Parathyroid adenoma (tissue), 2 donors: ENCODE results near the gene WDR76.

Experiments used
- H2AFZ ChIP-seq: fragments of 300-600 bp; sonication (generic); one replicate; pipeline ENCODE4 v1.7.0; 2017; ENCODE audit warnings: antibody characterized with exemption, mild to moderate bottlenecking
- H3K27ac ChIP-seq: fragments of 300-600 bp; sonication (generic); one replicate; pipeline ENCODE4 v1.7.0; 2017
- H3K27me3 ChIP-seq: fragments of 300-600 bp; sonication (generic); one replicate; pipeline ENCODE4 v1.7.0; 2017; ENCODE audit warnings: low read length; ENCODE audit not compliant: control insufficient read depth, insufficient read depth
- H3K36me3 ChIP-seq: fragments of 300-600 bp; sonication (generic); one replicate; pipeline ENCODE4 v1.7.0; 2017; ENCODE audit warnings: low read length; ENCODE audit not compliant: control insufficient read depth, insufficient read depth
- H3K4me1 ChIP-seq: fragments of 300-600 bp; sonication (generic); one replicate; pipeline ENCODE4 v1.7.0; 2017; ENCODE audit warnings: control low read depth
- H3K4me2 ChIP-seq: fragments of 300-600 bp; sonication (generic); one replicate; pipeline ENCODE4 v1.7.0; 2017; ENCODE audit warnings: low read length
- H3K4me3 ChIP-seq: fragments of 300-600 bp; sonication (generic); one replicate; pipeline ENCODE4 v1.7.0; 2017; ENCODE audit warnings: low read depth, low read length
- H3K79me2 ChIP-seq: fragments of 300-600 bp; sonication (generic); one replicate; pipeline ENCODE4 v1.7.0; 2017; ENCODE audit warnings: control low read depth
- H3K9ac ChIP-seq: fragments of 300-600 bp; sonication (generic); one replicate; pipeline ENCODE4 v1.7.0; 2017; ENCODE audit warnings: mild to moderate bottlenecking
- H3K9me3 ChIP-seq: fragments of 300-600 bp; sonication (generic); one replicate; pipeline ENCODE4 v1.7.0; 2017; ENCODE audit warnings: low read length; ENCODE audit not compliant: control insufficient read depth
- TF ChIP-seq, protein P1 (sequence below): fragments of 300-600 bp; sonication (generic); IDR thresholded peaks from one replicate; pipeline ENCODE4 v1.7.0; 2017; ENCODE audit warnings: antibody characterized with exemption, mild to moderate bottlenecking
- donor health status: primary hyperparathyroidism.

WDR76 gene

DNA sequence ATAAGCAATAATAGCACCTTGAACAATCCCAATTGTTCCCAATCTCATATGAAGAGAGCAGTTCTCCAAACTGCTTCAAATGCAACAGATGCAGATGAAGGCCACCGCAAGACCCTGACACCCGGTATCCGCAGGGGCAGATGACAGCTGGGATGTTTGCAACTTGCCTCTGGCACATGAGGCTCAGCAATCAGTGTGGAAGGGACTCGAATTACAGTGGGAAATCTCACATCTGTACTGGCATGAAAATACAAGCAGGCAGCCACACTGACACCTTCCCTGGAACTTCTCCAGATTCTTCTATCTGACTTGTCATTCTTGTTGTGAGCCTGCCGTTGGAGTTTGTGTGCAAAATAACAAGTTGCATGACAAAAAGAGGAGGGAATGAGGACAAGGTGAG, 68.8 kb downstream of the WDR76 start:
- Histone ChIP-seq H3K27me3 (no peaks in the 10 kb centered on the region), H3K79me2 (no peaks in the 10 kb centered on the region), H3K4me2 (no peak overlapping the region), H2AFZ (no peak overlapping the region), H3K4me3 (no peak overlapping the region), H3K27ac (no peak overlapping the region), H3K4me1 (no peaks in the 10 kb centered on the region), H3K9ac (no peak overlapping the region), H3K36me3 (no peaks in the 10 kb centered on the region), H3K9me3 (no peaks in the 10 kb centered on the region)
- TF ChIP-seq, protein P1, sequence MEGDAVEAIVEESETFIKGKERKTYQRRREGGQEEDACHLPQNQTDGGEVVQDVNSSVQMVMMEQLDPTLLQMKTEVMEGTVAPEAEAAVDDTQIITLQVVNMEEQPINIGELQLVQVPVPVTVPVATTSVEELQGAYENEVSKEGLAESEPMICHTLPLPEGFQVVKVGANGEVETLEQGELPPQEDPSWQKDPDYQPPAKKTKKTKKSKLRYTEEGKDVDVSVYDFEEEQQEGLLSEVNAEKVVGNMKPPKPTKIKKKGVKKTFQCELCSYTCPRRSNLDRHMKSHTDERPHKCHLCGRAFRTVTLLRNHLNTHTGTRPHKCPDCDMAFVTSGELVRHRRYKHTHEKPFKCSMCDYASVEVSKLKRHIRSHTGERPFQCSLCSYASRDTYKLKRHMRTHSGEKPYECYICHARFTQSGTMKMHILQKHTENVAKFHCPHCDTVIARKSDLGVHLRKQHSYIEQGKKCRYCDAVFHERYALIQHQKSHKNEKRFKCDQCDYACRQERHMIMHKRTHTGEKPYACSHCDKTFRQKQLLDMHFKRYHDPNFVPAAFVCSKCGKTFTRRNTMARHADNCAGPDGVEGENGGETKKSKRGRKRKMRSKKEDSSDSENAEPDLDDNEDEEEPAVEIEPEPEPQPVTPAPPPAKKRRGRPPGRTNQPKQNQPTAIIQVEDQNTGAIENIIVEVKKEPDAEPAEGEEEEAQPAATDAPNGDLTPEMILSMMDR, result no peak

DNA sequence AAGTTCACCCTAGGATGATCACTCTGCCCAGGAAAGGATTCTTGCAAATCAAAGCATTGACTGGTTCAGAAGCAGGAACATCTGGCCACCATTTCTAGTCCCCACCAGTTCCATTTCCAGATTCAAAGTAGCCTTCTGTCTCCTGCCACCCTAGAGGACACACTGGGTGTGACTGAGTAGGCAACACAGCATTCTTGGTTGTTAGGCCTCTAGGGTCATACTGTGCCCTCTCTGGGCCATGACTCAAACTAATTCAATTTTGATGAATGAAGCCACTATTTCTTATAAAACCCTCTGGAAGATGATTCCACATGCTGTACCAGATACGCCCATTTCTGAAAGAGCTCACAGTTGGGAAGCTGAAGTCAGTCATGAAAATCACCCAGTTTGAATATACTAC, 69.7 kb downstream of the WDR76 start:
- H2AFZ ChIP-seq, result no peak overlapping the region
- no peak overlapping the region for H3K27ac ChIP-seq
- no peaks in the 10 kb centered on the region for H3K79me2 ChIP-seq
- TF ChIP-seq, protein P1, result no peak
- H3K9me3 ChIP-seq, result no peaks in the 10 kb centered on the region
- no peaks in the 10 kb centered on the region for H3K27me3 ChIP-seq
- H3K4me2 ChIP-seq, result no peak overlapping the region
- no peak overlapping the region for H3K9ac ChIP-seq
- no peaks in the 10 kb centered on the region for H3K4me1 ChIP-seq
- H3K36me3 ChIP-seq, result no peaks in the 10 kb centered on the region
- H3K4me3 ChIP-seq, result no peak overlapping the region

DNA sequence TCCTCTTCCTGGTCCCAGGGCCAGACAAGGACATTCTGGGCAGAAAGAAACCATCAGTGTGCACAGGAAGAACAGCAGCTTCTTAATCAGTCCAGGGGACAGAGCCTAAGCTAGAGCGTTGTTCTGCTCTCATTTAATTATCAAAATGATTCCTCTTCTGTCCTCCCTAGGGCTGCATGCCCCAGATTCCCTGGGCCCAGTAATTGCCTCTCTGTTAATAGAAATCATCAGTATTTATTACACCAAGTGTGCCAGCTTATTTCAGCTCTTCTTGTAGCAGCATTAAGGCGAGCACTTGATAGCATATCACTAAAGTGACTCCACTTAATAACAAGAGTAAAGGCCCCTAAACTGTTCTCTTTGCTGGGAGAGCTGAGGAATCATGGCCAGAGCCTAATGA, 72.1 kb downstream of the WDR76 start:
- Histone ChIP-seq H3K36me3 (no peaks in the 10 kb centered on the region), H3K9me3 (no peaks in the 10 kb centered on the region), H3K27ac (no peak overlapping the region), H3K4me1 (peaks cover 1% of the 10 kb centered on the region), H3K27me3 (no peaks in the 10 kb centered on the region), H3K4me2 (no peak overlapping the region), H2AFZ (no peak overlapping the region), H3K4me3 (no peak overlapping the region), H3K79me2 (no peaks in the 10 kb centered on the region), H3K9ac (no peak overlapping the region)
- TF ChIP-seq, protein P1, result no peak

DNA sequence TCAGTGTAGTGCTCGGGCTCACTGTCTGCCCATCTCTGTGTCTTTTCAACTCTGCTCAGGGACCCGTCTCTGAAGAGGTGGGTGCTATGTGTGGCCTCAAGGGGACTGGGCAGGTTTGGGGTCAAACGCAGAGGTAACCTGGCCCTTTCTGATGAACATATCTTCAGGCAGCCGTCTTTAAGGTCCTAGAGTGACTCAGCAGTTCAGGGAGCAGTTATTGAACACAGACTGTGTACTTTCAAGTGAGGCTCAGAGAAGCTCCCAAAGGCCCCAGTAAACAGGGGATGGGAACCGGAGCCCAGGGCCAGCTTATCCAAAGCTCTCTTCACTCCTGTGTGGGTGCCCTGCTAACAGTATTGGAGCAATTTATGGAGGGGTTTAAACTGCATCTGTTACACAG, 73.1 kb downstream of the WDR76 start:
- Histone ChIP-seq H3K9ac (no peak overlapping the region), H2AFZ (no peak overlapping the region), H3K27me3 (no peaks in the 10 kb centered on the region), H3K79me2 (no peaks in the 10 kb centered on the region), H3K9me3 (no peaks in the 10 kb centered on the region), H3K4me1 (peaks cover 2% of the 10 kb centered on the region), H3K27ac (no peak overlapping the region), H3K36me3 (no peaks in the 10 kb centered on the region), H3K4me2 (no peak overlapping the region), H3K4me3 (no peak overlapping the region)
- TF ChIP-seq, protein P1, result no peak

DNA sequence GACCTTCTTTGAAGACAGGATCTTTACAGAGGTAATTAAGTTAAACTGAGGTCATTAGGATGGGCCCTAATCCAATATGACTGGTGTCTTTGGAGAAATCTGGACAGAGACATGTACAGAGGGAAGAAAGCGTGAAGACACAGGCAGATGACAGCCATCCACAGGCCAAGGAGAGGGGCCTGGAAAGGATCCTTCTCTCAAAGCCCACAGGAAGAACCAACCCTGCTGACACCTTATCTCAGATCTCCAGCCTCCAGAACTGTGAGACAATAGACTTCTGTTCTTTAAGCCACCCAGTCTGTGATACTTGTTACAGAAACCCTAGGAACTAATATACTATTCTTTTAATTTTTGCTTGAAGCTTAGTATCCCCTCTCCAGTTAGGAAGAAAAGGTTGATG, 74.2 kb downstream of the WDR76 start:
- H3K27ac ChIP-seq, result no peak overlapping the region
- H3K9me3 ChIP-seq, result no peaks in the 10 kb centered on the region
- H3K27me3 ChIP-seq, result no peaks in the 10 kb centered on the region
- H2AFZ ChIP-seq, result no peak overlapping the region
- H3K9ac ChIP-seq, result no peak overlapping the region
- no peaks in the 10 kb centered on the region for H3K79me2 ChIP-seq
- peaks cover 2% of the 10 kb centered on the region for H3K4me1 ChIP-seq
- no peak overlapping the region for H3K4me3 ChIP-seq
- no peak overlapping the region for H3K4me2 ChIP-seq
- no peaks in the 10 kb centered on the region for H3K36me3 ChIP-seq
- TF ChIP-seq, protein P1, result no peak
